Vagina (tissue), 2 donors: Measurements from ENCODE around the gene ADAMTSL3.

Experiments used
- CTCF ChIP-seq, 3 experiments: fragments of 450-650 bp in 2 of 3; fragments of 200-600 bp in 1 of 3; sonication (generic) in 1 of 3; IDR thresholded peaks; one replicate each; pipeline ENCODE4 v1.5.1; 2017 to 2019; ENCODE audit warnings: antibody characterized with exemption in 3 of 3, mild to moderate bottlenecking in 2 of 3, moderate library complexity in 2 of 3
- POLR2A ChIP-seq, 2 donors: fragments of 450-650 bp; IDR thresholded peaks; one replicate each; pipeline ENCODE4 v1.6.1; 2017; ENCODE audit warnings: antibody characterized with exemption in 2 of 2, mild to moderate bottlenecking in 2 of 2, moderate library complexity in 2 of 2

GRCh38 chr15:83983634-83984458 lies 329.9 kb downstream of the ADAMTSL3 start:
- no peak for TF ChIP-seq CTCF (IDR thresholded peaks at IDR 0.05)
- TF ChIP-seq POLR2A (IDR thresholded peaks at IDR 0.05) = no peak
